GM12875 (cell line): ENCODE measurements around the gene CSAD.

Experiments used
- H3K4me3 ChIP-seq: one replicate; pipeline ENCODE4 v1.5.1; 2011; ENCODE audit warnings: low read depth, low read length, control low read depth
- TF ChIP-seq, protein P1 (sequence below): IDR thresholded peaks from 2 replicates; pipeline ENCODE4 v1.5.1; 2011; ENCODE audit warnings: low read depth, mild to moderate bottlenecking, control low read depth, inconsistent platforms, low read length, moderate library complexity, borderline replicate concordance; ENCODE audit not compliant: insufficient read depth

CSAD gene

GRCh38 chr12:53131844-53132243, 48.9 kb downstream of the CSAD start:
- TF ChIP-seq, protein P1, sequence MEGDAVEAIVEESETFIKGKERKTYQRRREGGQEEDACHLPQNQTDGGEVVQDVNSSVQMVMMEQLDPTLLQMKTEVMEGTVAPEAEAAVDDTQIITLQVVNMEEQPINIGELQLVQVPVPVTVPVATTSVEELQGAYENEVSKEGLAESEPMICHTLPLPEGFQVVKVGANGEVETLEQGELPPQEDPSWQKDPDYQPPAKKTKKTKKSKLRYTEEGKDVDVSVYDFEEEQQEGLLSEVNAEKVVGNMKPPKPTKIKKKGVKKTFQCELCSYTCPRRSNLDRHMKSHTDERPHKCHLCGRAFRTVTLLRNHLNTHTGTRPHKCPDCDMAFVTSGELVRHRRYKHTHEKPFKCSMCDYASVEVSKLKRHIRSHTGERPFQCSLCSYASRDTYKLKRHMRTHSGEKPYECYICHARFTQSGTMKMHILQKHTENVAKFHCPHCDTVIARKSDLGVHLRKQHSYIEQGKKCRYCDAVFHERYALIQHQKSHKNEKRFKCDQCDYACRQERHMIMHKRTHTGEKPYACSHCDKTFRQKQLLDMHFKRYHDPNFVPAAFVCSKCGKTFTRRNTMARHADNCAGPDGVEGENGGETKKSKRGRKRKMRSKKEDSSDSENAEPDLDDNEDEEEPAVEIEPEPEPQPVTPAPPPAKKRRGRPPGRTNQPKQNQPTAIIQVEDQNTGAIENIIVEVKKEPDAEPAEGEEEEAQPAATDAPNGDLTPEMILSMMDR: no peak
- H3K4me3 ChIP-seq: no peak overlapping the region

GRCh38 chr12:53128780-53129569, 51.8 kb downstream of the CSAD start:
- TF ChIP-seq, protein P1: no peak
- H3K4me3 ChIP-seq: no peak overlapping the region

DNA sequence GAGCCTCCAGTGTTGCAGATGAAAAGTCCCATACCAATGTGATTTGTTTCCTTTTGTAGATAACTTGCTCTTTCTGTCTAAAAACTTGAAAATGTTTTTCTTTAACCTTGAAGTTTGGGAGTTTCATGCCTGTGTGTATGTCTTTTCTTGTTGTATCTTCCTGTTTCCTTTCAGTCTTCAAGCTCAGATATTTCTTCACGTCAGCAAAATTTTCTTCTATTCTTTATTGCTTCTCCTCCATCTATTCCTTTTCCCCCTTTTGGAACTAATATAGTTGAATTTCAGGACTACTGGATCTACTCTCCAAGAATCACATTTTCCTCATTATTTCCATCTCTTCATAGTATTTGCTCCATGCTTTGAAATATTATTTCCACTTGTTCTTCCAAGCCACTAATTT, 53.6 kb downstream of the CSAD start:
- TF ChIP-seq, protein P1: no peak
- H3K4me3 ChIP-seq: no peak overlapping the region

- TF ChIP-seq, protein P1: no peak
- no peak overlapping the region for H3K4me3 ChIP-seq
Observed at GRCh38 chr12:53124352-53124723, 56.4 kb downstream of the CSAD start.

- H3K4me3 ChIP-seq: no peak overlapping the region
- TF ChIP-seq, protein P1: no peak
Observed at GRCh38 chr12:53123578-53124351, 57.0 kb downstream of the CSAD start.

DNA sequence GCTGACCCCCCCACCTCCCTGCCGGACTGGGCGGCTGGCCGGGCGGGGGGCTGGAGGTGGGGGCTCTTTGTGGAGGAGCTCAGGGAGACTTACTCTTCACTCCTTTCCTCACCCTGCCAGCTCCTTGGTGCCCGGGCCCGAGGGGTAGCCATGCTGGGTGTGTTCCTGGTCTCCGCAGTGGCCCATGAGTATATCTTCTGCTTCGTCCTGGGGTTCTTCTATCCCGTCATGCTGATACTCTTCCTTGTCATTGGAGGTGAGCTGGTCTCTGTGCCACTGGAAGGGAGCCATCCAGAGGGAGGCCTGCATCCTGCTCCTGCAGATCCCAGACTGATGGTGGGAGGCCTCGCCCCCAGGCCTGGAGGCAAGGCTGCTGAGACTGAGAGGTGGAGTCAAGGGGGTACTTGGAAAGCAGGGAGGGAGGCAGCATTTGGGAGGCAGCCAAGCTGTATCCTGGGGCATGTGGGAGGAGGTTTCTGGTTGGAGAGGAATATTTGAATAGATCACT, 57.7 kb downstream of the CSAD start:
- TF ChIP-seq, protein P1: no peak
- no peak overlapping the region for H3K4me3 ChIP-seq
